Ramos (cell line): ENCODE data around the gene SLC1A2.

Experiments used
- in situ Hi-C: fragments of 300-500 bp; cut with MboI; formaldehyde crosslinking; loops from one replicate; pipeline ENCODE4 v1.14.3; 2022; ENCODE audit warnings: low sequenced_read_pairs; ENCODE audit not compliant: unreplicated experiment

SLC1A2 gene

DNA sequence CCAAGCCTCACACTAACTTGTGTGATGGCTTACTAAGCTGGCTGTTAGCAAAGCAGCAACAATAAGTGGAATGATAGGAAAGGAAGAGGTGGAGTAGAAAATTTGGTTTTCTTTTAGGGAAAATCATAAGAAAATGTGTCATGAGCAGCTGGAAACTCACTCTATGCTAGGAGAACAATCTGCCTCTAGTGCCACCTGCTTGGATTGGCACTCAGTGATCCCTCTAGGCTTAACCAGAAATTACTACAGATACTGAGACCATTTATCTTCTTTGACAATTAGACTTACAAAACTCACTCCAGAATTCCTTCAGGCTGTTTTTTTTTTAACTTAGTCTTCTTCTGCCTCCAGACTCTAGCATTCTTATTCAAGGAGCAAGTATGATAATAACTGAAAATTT is 163.1 kb downstream of the SLC1A2 start:
- in situ Hi-C loops, result no loop called here

DNA sequence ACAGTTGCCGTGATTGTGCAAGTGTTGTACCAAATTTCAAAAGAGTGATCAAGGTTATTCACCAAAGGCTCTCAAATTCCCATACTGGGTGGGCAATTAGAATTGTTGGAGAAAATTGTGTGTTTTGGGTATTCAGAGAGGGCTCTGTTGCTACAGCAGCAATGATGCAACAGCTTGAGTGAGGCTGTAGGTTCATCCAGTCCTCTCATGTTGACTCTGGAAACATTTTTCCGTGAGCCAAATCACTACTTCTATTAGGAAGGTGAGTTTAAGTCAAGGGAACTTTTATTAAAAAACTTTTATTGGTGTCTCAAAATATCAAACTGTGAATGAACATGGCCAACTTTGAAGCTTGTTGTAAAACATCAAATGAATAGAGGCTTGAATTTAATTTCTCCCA is 163.8 kb downstream of the SLC1A2 start:
- in situ Hi-C loops, result no loop called here

DNA sequence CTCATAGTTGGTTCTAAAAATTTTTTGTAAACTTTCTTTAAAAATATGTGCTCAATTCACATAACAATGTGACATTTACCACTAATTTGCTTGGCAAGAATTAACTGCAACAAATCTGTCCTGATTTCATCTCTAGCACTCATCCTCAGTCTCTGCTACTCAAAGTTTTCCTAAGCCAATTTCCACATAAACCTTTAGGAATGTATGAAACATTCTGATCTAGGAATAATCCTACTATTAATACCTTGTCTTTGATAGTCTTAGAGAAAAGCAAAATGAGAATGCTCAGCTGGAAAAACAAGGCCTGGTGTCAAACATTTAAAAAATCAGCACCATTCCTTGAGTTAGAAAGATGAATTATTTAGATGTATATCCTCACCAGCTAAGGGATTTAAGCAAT is 166.1 kb downstream of the SLC1A2 start:
- in situ Hi-C loops, result no loop called here

DNA sequence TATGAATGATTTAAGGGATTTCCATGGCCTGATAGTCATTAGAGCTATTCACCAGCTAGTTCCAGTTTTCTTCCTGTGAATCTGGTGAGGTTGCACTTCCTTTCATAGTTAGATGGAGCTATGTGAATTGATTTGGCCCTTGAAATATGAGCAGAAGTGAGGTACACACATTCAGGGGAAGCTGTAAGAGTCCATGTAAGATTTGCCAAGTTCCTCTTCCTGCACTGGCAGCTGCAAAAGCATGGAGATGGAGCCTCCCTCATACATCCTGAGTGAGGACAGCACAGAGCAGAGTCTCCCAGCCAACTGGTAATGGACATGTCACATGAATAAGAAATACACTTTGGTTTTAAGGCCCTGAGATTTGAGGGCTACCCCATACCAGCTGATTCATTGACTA is 168.7 kb downstream of the SLC1A2 start:
- in situ Hi-C loops, result no loop called here

DNA sequence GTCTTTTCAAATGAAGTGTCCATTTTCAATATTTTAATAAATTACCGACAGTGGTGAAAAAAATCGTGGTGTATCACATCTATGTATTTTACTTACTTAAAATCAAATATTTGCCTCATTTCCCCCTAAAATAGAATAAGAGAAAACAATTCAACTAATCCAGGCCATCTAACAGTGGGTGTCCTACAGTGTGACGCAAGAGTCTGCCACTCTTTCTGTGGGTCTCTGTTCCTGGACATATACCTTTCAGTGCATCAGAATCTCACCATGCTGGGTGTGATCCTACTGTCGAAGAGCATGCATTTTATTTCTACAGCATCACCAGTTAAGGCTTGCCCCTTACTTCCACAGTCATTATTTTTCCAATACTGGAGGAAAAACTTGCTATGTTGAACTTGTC is 169.2 kb downstream of the SLC1A2 start:
- in situ Hi-C loops, result no loop called here

DNA sequence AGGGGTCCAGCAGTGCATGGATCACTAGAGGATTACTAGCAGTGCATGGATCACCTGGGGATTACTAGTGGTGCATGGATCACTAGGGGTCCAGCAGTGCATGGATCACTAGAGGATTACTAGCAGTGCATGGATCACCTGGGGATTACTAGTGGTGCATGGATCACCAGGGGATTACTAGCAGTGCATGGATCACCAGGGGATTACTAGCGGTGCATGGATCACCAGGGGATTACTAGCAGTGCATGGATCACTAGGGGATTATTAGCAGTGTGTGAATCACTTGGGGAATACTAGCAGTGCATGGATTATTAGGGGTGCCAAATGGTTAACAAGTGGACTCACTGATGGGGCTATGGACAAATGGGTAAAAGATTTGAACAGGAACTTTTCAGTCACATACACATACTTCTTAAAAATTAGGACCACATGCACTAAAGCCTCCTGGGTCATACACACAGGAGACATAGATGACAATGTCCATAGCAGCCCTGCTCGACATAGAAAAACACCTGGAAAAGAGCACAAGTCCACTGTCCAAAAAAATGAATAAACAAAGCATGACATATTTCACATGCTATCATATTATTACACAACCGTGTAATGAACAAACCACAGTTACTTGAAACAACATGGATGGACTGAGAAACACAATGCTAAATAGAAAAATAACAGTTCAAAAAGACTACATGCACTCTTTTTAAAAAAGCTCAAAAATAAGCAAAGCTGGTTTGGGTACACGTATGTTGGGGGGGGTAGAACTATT is 170.6 kb downstream of the SLC1A2 start:
- in situ Hi-C loops, result no loop called here

DNA sequence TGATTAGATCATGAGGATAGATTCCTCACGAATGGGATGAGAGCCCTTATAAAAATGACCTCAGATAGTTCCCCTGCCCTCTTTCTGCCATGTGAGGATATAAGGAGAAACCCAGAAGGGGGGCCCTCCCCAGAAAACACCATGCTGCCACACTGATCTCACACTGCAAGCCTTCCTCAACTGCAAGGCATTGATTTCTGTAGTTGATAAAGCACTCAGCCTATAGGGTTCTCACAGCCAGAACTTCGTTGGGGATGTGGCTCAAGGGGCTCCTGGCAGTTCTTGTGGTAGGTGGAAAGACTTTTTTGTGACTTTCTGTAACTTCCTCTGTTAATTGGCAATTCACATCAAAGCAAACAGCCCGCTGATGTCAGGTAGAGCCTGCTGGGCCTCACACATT is 171.5 kb downstream of the SLC1A2 start:
- in situ Hi-C loops, result no loop called here

DNA sequence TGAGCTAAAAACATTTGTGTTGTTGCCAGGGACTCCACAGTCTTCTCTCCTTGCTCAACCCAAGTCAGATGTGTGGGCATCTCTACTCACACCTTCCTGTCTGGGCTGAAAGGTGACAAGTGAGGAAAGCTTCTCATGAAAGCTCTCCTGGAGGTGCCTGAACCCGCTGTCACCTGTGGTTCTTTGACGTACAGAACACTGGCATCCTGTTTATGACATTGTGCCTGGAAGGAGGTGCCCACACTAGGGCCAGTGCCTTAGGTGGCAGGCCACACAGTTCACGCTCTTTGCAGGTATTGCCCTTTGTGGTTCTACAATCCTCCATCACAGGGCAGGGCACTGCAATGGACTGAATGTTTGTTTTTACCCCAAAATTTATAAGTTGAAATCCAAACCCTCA is 171.9 kb downstream of the SLC1A2 start:
- in situ Hi-C loops, result no loop called here

DNA sequence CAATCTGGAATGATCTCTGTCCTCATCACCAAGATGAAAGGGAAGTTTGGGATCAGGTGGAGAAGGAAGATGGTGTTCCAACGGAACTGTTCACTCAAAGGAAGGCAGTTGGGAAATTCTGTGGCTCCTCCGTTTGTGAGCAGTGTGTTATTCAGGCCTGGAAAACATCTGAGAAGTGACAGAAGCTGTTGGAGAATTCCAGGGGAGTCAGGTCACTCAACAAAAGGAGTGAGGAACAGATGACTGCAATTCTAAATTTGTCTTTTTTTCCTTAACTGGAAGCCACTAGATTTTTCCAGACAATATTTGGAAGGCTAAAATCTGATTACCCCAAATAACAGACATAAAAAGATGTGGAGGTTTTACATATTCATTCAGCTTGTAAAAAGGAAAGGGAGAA is 172.6 kb downstream of the SLC1A2 start:
- in situ Hi-C loops, result no loop called here

DNA sequence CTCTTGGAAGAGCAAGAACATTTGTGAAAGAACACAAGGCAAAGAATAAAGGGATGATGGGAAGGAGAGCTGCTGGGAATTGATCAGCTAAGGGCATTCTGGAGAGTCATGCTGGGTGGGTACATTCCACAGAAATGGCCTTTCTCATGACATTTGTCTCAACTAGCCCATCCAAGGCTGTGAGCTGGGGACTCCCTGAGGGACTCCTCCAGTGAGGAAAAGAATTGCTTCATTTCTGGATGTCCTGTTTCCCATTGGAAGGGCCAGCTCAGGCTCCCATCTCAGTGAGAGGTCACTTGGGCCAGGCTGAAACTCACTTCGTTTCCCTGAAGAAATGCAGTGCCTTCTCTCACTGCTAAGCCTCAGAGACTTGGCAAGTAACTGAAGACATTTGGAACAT is 173.6 kb downstream of the SLC1A2 start:
- in situ Hi-C loops, result no loop called here

DNA sequence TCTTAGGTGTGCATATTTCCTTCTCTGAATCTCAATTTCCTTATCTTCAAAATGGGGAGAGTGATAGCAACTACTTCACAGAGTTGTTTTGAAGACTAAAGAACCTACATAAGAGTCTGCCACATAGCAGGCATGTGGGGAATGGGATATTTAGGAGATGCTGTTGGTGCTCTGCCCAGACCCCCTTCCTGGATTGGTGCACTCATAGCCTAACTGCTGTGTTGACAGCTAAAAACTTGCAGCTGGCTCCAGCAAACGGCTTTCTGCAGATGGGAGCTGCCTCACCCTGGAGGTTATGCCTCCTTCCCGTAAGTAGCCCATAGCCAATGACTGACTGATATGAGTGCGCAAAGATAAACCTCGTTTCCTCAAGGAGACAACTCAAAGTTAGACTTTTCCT is 174.3 kb downstream of the SLC1A2 start:
- in situ Hi-C loops, result no loop called here

DNA sequence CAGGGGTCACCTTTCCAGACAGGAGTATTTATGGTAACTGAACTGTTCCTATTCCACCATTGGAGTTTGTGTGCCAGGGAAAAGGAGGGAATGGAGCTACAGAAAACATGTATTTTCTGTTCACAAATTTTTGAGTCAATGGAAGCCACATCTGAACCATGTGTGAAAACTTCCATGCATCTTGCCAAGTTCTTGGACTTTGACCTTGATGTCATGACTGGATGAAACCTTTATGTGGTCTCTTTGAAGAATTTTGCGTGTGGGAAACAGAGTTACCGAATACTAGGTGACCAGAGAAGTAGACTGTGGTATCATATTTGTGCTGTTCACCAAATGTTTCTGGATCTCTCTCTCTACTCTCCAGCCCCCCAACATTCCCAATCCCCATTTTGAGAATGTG is 175.6 kb downstream of the SLC1A2 start:
- in situ Hi-C loops, result no loop called here

DNA sequence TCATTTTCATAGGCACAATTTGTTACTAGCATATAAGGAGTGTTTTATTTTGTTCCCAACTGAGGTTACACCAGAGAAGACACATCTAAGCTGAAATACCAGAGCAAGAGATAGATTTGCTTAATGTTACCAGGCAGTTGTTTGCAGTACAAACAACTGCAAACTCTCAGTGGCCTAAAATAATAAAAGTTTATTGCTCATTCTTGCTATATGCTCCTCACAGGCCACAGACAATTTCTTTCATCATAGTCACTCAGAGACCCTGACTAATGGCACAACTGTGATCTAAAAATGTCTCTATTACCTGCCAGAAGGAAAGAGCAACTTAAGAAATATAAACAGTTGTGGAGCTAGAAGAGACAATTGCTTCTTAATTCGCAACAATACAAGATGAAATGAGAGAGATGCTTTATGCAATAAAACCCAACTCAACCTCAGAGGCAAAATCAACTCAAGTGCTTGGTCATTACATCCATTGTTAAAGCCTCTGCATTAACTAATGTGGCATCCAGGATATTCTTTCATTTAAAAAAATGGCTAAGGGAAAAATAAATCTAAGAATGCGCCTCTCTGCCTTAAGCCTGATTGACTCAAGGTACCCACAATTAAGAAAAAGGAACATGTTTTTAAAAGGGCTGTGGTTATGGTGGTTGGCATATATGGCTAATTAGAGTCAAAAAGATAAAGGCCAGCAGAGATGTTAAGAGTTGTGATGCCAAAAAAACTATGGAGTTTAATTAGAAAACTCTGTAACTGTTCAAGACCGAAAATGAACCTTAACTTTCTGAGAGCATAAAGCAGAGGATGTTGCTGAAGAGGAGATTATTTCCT is 176.7 kb downstream of the SLC1A2 start:
- in situ Hi-C loops, result no loop called here

DNA sequence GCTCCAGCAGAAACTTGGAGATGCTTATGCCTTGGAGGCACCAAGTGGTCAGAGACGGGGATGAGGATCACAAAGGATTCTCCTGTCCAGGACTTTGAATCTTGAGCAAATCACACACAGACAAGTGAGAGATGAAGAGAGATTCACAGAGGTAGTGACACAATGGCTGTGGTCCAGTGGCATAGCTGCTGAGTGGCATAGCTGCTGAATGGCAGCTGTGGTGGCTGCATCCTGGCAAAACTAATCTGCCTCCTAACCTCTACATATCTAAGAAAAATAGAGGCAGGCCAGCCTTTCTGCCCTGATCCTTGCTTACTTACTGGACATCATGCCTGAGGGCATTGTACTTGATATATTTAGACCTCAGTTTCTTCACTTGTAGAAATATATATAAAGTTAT is 177.8 kb downstream of the SLC1A2 start:
- in situ Hi-C loops, result no loop called here

DNA sequence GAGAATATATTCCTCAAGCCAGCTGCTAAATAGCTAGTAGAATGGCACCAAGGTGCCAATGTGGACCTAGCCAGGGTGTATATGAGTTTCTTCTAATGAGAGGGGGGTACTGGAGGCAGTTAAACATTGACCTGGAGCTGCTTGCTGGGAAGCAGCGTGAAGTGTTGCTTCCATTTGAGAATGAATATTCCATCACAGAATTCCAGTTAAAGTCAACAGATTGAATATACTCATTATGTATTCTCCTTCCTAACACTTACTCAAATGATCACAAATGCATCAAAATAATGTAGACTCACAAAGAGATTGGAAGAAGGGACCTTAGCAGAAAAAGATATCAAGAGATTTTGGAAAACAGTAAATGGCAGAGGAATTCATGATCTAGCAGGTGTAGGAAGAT is 178.3 kb downstream of the SLC1A2 start:
- in situ Hi-C loops, result no loop called here

DNA sequence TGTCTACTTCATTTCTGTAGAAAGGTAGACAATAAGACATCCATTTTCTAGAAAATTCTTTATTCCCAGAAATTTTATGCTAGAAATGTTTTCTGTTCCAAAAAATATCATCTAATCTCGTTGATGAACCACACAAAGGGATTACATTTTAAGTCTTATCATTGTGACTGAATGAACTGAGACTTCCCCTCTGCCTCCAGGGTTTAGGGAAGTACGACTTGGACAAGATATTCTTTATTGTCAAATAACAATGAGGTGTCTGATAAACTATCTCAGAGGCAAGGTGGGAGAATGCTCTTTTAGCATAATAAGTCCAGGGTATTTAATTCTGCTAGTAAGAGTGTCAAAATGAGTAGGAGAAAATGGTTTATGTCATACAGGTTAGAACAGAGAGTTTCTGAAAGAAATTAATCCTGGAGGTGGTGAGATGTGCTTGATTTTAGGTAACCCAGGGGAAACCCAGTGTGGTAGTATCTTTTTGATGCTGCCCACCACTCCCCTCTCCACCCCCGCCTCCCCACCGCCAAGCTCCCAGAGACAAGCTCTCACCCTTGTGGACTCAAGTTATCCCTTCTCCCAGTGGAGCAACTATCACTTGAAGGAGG is 179.8 kb downstream of the SLC1A2 start:
- in situ Hi-C loops, result no loop called here

DNA sequence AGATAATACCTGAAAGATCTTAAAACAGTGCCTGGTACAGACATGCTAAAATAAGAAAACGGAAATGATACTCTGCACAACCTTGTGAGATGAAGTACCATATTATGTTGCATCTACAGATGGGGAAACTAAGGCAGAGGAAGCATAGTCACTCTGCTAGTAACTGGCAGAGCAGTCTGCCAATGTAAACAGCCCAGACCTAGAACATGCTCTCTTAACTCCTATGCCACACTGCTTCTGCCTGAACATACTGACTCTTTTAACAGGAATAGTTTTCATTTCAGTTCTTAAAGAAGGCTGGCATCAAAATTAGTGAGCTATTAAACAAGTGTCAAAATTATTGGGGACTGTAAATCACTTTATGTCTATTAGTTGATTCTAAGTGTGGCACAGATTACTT is 180.5 kb downstream of the SLC1A2 start:
- in situ Hi-C loops, result no loop called here

DNA sequence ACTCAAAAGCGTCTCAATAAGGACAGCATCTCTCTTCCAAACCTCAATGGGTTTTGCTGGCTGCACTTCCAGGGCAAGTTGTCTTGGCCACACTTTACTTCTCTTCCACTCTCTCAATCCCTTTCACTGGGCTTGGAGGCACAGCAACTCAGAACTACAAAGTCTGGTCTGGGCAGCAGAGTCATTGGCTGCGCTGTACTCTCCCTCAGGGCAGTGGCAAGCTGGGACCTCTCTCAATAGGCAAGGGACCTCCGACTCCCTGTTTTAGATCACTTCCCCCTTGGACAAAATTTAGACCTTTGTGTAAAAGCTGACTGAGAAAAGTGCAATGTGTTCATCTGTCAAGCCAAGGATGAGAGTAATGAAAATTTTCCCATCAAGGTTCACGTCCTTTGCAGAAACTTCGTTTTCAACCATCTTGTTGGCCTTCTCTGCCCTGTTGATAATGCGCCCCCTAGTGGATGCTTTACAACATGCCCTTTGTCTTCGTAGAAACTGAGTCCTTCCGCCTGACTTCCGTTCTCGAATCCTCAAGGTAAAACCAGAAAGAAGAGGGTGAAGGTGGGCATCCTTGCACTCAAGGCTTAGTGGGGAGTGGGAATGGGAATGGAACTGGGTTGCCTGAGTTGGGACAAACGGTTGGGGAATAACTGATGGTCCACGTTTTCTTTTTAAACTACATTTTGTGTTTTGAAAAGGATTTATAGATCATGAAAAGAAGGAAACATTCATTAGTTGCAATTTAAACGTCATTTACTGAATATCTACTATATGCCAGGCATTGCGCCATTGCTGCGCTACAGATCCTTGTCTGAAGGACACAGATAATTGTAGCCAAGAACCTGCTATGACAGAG is 181.3 kb downstream of the SLC1A2 start:
- in situ Hi-C loops, result no loop called here

DNA sequence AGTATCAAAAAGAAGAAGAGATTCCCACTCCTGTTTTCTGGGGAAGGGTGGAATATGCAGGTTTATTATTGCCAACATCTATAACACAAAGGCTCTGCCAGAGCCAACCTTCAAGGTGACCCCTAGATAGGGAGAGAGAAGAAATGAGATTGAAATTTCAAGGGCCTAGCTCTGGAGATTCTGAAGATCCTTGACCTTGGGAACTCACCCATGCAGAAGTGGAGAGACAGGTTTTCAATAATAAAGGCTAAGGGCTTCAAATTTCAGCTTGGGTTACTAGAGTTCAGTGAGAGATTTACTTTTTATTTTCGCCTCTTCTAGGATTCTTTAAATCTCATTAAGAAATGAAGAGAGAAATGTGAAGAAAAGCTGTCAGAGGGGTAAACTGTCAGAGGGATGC is 182.0 kb downstream of the SLC1A2 start:
- in situ Hi-C loops, result no loop called here

DNA sequence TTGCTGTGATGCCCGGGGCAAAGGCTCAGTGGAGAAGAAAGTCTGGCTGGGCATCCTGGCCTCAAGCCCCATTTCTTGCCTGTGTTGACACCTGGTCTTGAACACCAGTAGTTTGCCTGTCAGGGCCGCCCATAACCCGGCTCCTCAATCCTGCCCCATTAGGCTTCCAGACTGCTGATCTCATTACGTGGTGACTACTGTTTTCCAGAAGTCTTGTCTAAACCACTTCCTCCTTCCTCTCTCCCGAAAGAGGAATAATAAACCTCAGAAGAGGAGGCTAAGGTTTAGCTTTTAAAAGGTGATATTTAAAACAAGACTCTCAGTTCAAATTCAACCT is 182.7 kb downstream of the SLC1A2 start:
- in situ Hi-C loops, result no loop called here
